Epithelial cell of esophagus (primary cell): Measurements from ENCODE around the gene TP53TG5.

ENCODE experiments used
- DNase-seq: peaks from one replicate; pipeline ENCODE4 v3.0.0; 2010; ENCODE audit warnings: low read depth
- H3K4me3 ChIP-seq: 2 replicates; pipeline ENCODE4 v1.5.1; 2011; ENCODE audit warnings: mild to moderate bottlenecking, low read length, control low read depth
- TF ChIP-seq, protein P1 (sequence below): IDR thresholded peaks from 2 replicates; pipeline ENCODE4 v1.5.1; 2011; ENCODE audit warnings: low read depth, mild to moderate bottlenecking, low read length, control low read depth, inconsistent platforms; ENCODE audit not compliant: insufficient read depth; ENCODE audit errors: missing control alignments

Gene TP53TG5

DNA sequence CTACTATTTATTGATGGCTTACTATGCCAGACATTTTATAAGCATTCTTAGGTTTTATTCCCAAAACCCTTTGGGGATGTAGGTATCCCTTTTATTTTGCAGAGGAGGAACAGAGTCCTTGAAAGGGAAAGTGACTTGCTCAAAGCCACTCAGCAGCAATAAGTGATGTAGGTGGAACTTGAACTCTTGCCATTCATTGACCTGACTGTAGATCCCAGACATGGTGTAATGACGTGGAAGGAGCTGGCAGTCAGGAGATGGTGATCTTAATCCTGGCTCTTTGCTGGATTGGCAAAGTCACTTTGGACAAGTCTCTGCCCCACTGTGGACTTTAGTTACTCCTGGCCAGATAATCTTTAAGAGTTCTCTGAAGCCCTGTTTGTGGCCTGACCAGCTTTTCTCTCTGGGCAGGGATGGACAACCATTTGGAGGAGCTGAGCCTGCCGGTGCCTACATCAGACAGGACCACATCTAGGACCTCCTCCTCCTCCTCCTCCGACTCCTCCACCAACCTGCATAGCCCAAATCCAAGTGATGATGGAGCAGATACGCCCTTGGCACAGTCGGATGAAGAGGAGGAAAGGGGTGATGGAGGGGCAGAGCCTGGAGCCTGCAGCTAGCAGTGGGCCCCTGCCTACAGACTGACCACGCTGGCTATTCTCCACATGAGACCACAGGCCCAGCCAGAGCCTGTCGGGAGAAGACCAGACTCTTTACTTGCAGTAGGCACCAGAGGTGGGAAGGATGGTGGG is 31.6 kb upstream of the TP53TG5 start:
- DNase-seq: no peak
- H3K4me3 ChIP-seq: no peak overlapping the region
- TF ChIP-seq, protein P1, sequence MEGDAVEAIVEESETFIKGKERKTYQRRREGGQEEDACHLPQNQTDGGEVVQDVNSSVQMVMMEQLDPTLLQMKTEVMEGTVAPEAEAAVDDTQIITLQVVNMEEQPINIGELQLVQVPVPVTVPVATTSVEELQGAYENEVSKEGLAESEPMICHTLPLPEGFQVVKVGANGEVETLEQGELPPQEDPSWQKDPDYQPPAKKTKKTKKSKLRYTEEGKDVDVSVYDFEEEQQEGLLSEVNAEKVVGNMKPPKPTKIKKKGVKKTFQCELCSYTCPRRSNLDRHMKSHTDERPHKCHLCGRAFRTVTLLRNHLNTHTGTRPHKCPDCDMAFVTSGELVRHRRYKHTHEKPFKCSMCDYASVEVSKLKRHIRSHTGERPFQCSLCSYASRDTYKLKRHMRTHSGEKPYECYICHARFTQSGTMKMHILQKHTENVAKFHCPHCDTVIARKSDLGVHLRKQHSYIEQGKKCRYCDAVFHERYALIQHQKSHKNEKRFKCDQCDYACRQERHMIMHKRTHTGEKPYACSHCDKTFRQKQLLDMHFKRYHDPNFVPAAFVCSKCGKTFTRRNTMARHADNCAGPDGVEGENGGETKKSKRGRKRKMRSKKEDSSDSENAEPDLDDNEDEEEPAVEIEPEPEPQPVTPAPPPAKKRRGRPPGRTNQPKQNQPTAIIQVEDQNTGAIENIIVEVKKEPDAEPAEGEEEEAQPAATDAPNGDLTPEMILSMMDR: no peak

DNA sequence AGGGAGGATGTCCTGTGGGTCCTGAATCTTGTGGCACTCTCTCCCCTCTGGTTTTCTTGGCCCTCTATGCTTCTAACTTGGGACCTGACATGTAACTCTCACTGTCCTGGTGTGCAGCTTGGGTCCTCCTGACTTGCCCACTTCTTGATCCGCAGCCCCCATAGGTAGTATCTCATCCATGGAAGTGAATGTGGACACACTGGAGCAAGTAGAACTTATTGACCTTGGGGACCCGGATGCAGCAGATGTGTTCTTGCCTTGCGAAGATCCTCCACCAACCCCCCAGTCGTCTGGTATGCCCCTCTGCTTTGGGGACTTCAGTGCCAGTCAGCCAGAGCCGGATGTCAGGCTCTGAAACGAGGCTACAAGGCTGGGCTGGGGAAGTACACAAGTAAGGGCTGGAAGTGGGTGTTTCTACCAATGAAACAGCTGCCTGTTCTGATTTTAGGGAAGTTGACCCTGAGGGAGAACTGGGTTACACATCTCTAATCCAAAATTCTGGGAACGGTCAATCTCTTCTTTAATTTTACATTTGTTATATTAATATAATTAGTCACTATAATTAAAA is 30.6 kb upstream of the TP53TG5 start:
- DNase-seq: no peak
- TF ChIP-seq, protein P1: no peak
- H3K4me3 ChIP-seq: no peak overlapping the region

DNA sequence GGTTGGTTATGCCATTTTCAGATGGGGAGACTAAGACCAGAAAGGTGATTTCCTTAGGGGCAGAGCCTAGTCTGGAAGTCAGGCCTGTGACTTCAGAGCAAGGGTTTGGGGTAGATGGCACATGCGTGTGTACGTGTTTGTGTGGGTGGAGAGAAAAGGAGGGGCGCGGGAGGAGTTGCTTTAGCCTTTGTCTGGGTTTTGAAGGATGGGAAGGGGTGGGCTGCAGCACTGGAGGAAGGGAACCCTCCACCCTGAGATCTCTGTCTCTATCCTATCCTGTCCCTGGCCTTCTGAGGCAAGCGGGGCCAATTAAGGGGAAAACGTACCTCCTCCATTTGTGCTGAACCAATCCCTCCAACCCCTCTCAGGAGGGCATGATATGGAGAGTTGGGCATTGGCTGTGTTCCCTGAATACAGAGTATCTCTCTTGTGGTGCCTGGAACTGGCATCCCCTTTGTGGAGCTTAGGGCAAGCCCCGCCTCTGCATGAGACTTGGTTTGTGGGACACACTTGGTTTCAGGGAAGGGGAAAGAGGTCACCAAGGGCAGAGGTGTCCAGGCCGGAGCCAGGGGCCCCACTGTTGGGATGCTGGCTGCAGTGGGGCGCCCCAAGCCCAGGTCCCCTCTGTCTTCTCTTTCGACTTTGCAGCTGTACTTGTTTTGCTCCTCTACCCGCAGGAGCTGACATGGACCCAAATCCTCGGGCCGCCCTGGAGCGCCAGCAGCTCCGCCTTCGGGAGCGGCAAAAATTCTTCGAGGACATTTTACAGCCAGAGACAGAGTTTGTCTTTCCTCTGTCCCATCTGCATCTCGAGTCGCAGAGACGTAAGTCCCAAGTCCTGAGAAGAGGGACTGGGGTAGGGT is 29.9 kb upstream of the TP53TG5 start, which contains the start of gene DBNDD2:
Gene DBNDD2 (plus strand): TSS at position 507 of the 863 bp plus-strand sequence. CDS start 179 bp downstream, at position 686.
- TF ChIP-seq, protein P1: no peak
- no peak for DNase-seq
- peak within 1 kb of the TSS; percentile 75 for H3K4me3 ChIP-seq

DNA sequence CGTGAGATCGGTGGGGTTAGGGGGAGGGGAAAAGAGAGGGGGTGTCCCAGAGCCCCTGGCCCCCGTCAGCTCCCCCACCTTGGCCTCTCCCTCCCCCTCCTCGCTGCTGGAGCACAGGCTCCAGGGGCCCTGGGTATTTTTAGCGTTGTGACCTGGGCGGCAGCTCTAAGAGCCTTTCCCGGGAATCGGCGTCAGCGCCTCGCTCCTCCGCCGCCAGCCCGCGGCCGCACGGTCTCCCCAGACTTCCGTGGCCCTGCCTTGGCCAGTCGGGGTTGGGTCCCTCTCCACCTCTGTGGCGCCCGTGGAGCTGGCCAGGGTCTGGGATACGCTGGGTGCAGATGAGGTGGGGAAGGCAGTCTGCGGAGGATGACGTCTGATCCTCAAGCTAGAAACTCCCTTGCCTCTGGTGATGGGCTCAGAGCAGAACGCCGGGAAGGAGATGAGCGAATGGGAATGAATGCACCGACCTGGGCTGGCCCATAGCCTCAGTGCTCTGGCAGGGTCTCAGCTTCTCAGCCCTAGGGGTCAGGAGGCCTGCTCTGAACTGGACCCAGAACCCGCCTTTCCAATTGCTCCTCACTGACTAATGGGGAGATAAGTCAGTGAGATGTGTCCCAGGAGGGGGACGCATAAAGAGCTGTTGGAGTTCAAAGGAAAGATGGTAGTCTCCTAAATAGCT is 29.1 kb upstream of the TP53TG5 start:
- TF ChIP-seq, protein P1: no peak
- H3K4me3 ChIP-seq: peak overlapping the region; percentile 75
- peak; percentile 42 for DNase-seq

DNA sequence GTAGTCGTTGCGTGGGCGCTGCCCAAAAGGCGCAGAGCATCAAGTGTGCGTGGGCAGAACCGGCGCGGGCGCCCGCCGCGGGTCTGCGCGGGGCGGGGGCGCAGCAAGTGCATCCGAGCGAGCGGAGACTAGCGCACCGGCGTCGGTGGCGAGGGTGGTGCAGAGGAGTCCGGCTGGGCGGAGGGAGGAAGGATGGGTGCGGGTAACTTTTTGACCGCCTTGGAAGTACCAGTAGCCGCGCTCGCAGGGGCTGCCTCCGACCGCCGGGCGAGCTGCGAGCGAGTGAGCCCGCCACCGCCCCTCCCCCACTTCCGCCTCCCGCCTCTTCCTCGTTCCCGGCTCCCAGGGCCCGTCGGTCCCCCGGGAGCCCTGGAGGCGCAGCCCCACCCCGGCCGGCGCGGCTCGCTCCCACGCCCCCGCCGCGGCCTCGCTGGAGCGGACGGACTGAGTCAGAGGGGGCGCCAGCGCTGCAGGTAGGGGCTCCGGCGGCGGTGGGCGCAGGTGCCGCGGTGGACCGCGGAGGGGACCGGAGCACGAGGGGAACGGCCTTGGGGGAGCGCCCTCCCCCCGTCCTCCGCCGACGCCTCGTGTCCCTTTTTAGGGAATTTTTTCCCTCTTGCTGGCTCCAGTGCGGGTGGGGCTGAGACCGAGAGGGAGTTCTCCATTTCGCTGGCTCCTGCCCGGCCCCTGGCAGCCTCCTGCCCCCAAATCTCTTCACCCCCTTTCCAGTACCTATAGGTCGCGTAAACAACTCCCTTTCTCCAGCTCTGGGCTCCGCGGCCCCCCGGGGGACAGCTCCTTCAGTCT is 28.3 kb upstream of the TP53TG5 start:
- peak; percentile 43 for DNase-seq
- peak overlapping the region; percentile 75 for H3K4me3 ChIP-seq
- TF ChIP-seq, protein P1: no peak

DNA sequence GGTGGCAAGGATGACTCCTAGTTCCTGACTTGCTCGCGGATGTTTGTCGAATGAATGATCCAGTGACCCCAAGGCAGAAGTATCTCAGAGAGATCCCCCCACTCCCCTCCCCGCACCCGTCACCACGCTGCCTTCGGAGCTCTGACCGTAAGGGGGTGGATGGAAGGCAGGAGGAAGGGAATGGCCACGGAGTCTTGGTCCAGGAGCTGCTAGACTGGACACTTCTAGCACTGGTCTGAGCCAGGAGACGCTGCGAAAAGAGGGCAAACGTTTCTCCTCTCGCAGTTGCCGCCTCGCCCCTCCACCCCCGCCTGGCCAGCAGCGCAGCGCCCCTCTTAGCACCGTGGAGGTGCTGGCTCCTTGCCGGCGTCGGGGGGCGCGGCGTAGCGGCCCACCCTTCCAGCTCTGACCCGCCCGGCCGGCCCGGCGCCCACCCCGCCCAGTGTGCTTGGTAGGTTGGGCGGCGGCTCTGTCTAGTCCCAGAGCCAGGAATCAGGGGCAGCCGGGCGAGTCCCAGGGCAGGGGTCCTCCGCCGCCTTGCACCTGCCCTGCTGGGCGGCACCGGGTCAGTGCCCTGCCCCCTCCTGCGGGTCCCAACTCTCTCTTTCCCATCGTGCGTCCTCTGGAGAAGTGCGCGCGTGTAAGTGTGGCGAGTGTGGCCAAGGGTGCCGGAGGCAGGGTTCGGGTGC is 27.6 kb upstream of the TP53TG5 start:
- TF ChIP-seq, protein P1: no peak
- peak; percentile 43 for DNase-seq
- peak overlapping the region; percentile 75 for H3K4me3 ChIP-seq
